GM12878 (cell line): ENCODE measurements around the gene RMND1. TPM values are rescaled to one million over a fixed set of nuclear protein-coding genes. Genes with fewer than 3 reads are reported as not detected.

Experiments used
- ATAC-seq: fragments of 200-7000 bp; cut with Tn5 transposase; 3 replicates; pipeline ENCODE4 v1.9.1; 2020; ENCODE audit warnings: mild to moderate bottlenecking, moderate library complexity
- BruUV-seq: library from RNA; stranded (reverse); fragments of 400-500 nt; replicated peaks from 2 replicates; lab custom pipeline; 2021; lab: Mats Ljungman, UMichigan
- CTCF ChIA-PET: fragments of 300-600 bp; sonication (Branson Sonifier 250); formaldehyde crosslinking; extraction: SDS; loops from one replicate; lab custom pipeline; 2021; ENCODE audit warnings: inconsistent platforms; lab: Yijun Ruan, JAX
- POLR2A ChIA-PET: fragments of 350-600 bp; formaldehyde crosslinking; extraction: SDS; loops from one replicate; lab custom pipeline; 2021; ENCODE audit warnings: inconsistent platforms; lab: Charles Lee
- RAD21 ChIA-PET: fragments of 300-600 bp; sonication (Branson Sonifier 250); formaldehyde crosslinking; loops from one replicate; lab custom pipeline; 2023; ENCODE audit warnings: antibody characterized with exemption; ENCODE audit not compliant: unreplicated experiment; lab: Charles Lee
- SMC1A ChIA-PET: fragments of 300-600 bp; sonication (Branson Sonifier 250); formaldehyde crosslinking; loops from one replicate; lab custom pipeline; 2023; ENCODE audit not compliant: unreplicated experiment, uncharacterized antibody; lab: Charles Lee
- DNase-seq: peaks from one replicate; pipeline ENCODE4 v3.0.0-alpha.2; 2011; ENCODE audit warnings: low read depth, low spot score
- FAIRE-seq: peaks from 3 replicates; lab custom pipeline; 2011; peaks lifted over from hg19 to GRCh38; lab: Jason Lieb, UNC
- H2AFZ ChIP-seq: 2 replicates; pipeline ENCODE4 v1.6.0; 2011; ENCODE audit warnings: low read depth, low read length, control low read depth; ENCODE audit not compliant: control insufficient read depth
- H3K27ac ChIP-seq: 2 replicates; pipeline ENCODE4 v1.5.1; 2011; ENCODE audit warnings: control low read depth; ENCODE audit not compliant: control insufficient read depth, insufficient read depth
- H3K27me3 ChIP-seq, 2 experiments: replicated peaks in 1 of 2; 2 replicates each; pipeline versions ENCODE4 v1.6.0 to v1.6.1; 2011; ENCODE audit warnings: low read length in 1 of 2; ENCODE audit not compliant: control insufficient read depth in 2 of 2, insufficient read depth in 2 of 2
- H3K36me3 ChIP-seq, 2 experiments: 2 replicates each; pipeline ENCODE4 v1.5.1; 2011; ENCODE audit warnings: low read length in 1 of 2; ENCODE audit not compliant: control insufficient read depth in 2 of 2, insufficient read depth in 2 of 2
- H3K4me1 ChIP-seq: 2 replicates; pipeline ENCODE4 v1.6.1; 2011; ENCODE audit warnings: mild to moderate bottlenecking, low read length, moderate library complexity, mixed read lengths; ENCODE audit not compliant: control insufficient read depth, insufficient read depth
- H3K4me2 ChIP-seq: 2 replicates; pipeline ENCODE4 v1.6.0; 2011; ENCODE audit warnings: control low read depth; ENCODE audit not compliant: control insufficient read depth, insufficient read depth
- H3K4me3 ChIP-seq: fragments of 200-600 bp; sonication (generic); 2 replicates; pipeline ENCODE4 v1.5.1; 2016
- H3K79me2 ChIP-seq: 2 replicates; pipeline ENCODE4 v1.6.0; 2011; ENCODE audit warnings: low read length; ENCODE audit not compliant: control insufficient read depth, insufficient read depth
- H3K9ac ChIP-seq: 2 replicates; pipeline ENCODE4 v1.8.0; 2011; ENCODE audit warnings: low read length, control low read depth, mixed read lengths; ENCODE audit not compliant: control insufficient read depth, insufficient read depth
- H3K9me3 ChIP-seq: replicated peaks from 3 replicates; pipeline ENCODE4 v1.5.1; 2011; ENCODE audit warnings: mild to moderate bottlenecking, low read length; ENCODE audit not compliant: control insufficient read depth, insufficient read depth
- H4K20me1 ChIP-seq: 2 replicates; pipeline ENCODE4 v1.6.0; 2011; ENCODE audit not compliant: control insufficient read depth, insufficient read depth
- ATF2 ChIP-seq: IDR thresholded peaks from 2 replicates; pipeline ENCODE4 v1.6.1; 2012; ENCODE audit warnings: low read length, inconsistent platforms
- E2F8 ChIP-seq: fragments of 450-650 bp; IDR thresholded peaks from 2 replicates; pipeline ENCODE4 v1.6.1; 2018; ENCODE audit warnings: mild to moderate bottlenecking, low read depth, moderate library complexity; ENCODE audit not compliant: partially characterized antibody
- NR2C1 ChIP-seq: fragments of 450-650 bp; IDR thresholded peaks from 2 replicates; pipeline ENCODE4 v1.6.1; 2017; ENCODE audit warnings: antibody characterized with exemption, mild to moderate bottlenecking, moderate library complexity
- RAD21 ChIP-seq: IDR thresholded peaks from 2 replicates; pipeline ENCODE4 v1.6.1; 2011; ENCODE audit warnings: mild to moderate bottlenecking, low read depth, low read length, moderate library complexity; ENCODE audit not compliant: insufficient read depth
- RAD51 ChIP-seq: fragments of 450-650 bp; IDR thresholded peaks from 2 replicates; pipeline ENCODE4 v1.6.1; 2016; ENCODE audit warnings: moderate library complexity, mild to moderate bottlenecking, inconsistent platforms
- SREBF1 ChIP-seq: IDR thresholded peaks from 2 replicates; pipeline ENCODE4 v1.6.1; 2012; ENCODE audit warnings: mild to moderate bottlenecking, low read length
- TCF3 ChIP-seq: IDR thresholded peaks from 2 replicates; pipeline ENCODE4 v1.6.1; 2012; ENCODE audit warnings: low read depth, mild to moderate bottlenecking, low read length, borderline replicate concordance; ENCODE audit not compliant: insufficient read depth
- ZNF592 ChIP-seq: fragments of 450-650 bp; IDR thresholded peaks from 2 replicates; pipeline ENCODE4 v1.6.1; 2017; ENCODE audit warnings: mild to moderate bottlenecking, moderate library complexity
- WGBS: methylation state at CpG from one replicate; pipeline ENCODE4 v1.1.6; 2016; ENCODE audit warnings: low lambda C conversion rate; ENCODE audit not compliant: insufficient replicate concordance, insufficient coverage; ENCODE audit errors: missing lambda C conversion rate; 5-methylcytosine and 5-hydroxymethylcytosine counted together
- in situ Hi-C: fragments of 300-500 bp; cut with MboI; formaldehyde crosslinking; loops from 9 replicates; pipeline ENCODE4 v1.14.3; 2018; ENCODE audit warnings: mixed read lengths
- intact Hi-C: fragments of 100-400 bp; cut with micrococcal nuclease; formaldehyde crosslinking; loops from one replicate; pipeline ENCODE4 v1.14.2; 2022; ENCODE audit not compliant: unreplicated experiment
- polyA plus RNA-seq, 11 experiments: library from polyadenylated mRNA; depleted of rRNA in 4 of 11; unstranded in 6 of 11; stranded (reverse) in 5 of 11; fragments of >200 nt; fragmentation: Nextera tagmentation in 4 of 11; fragmentation: Illumina TruSeq in 1 of 11; extraction: Ambion mirVana in 4 of 11; extraction: Trizol in 1 of 11; gene quantifications; 1 replicate in 1 of 11; 2 replicates in 10 of 11; pipeline versions ENCODE4 v1.2.1 to v1.2.3, GENCODE V29; 2011 to 2016; ENCODE audit warnings: inconsistent platforms in 2 of 11, missing spikeins in 2 of 11, low read depth in 1 of 11
- total RNA-seq, 4 experiments: library from RNA; depleted of rRNA in 3 of 4; stranded (reverse); fragments of >200 nt in 3 of 4; fragmentation: Illumina TruSeq in 1 of 4; extraction: Trizol in 1 of 4; gene quantifications; 2 replicates each; pipeline versions ENCODE4 v1.2.1 to v1.2.3, GENCODE V29; 2013 to 2021

The RMND1 gene
- total and polyA plus RNA-seq, 10 of the 15 experiments (the other 5 are each of a cell fraction or from before 2014, with no cell fraction given): 15.9 to 34.5 (median 21.4) TPM

GRCh38 chr6:151425561-151425960, 26.4 kb downstream of the RMND1 start:
- ATAC-seq (no peak), FAIRE-seq (no peak), DNase-seq (no peak)
- WGBS: 99% methylated on average over 4 of the region's 4 CpGs
- Histone ChIP-seq H4K20me1 (no peaks in the 10 kb centered on the region), H3K4me2 (no peak overlapping the region), H3K9me3 (no peaks in the 10 kb centered on the region), H3K27ac (no peak overlapping the region), H3K9ac (no peak overlapping the region), H3K4me1 (no peaks in the 10 kb centered on the region), H3K36me3 (peaks cover 4 to 9% of the 10 kb centered on the region in 2 experiments), H2AFZ (no peak overlapping the region), H3K4me3 (no peak overlapping the region), H3K27me3 (no peaks in the 10 kb centered on the region), H3K79me2 (no peaks in the 10 kb centered on the region)
- ChIA-PET SMC1A (no interaction called here), CTCF (interaction anchor here (0.8 kb wide), 1 partner anchor 33 kb away, joined by 3 read pairs; no protein-coding TSS in a partner anchor), POLR2A (interaction anchor here (1.0 kb wide), 1 partner anchor 26 kb away, joined by 3 read pairs; no protein-coding TSS in a partner anchor), RAD21 (no interaction called here)
- no TSS peak for BruUV-seq
- TF ChIP-seq RAD51: no peak
- TF ChIP-seq NR2C1: no peak
- TF ChIP-seq TCF3: no peak
- no peak for TF ChIP-seq ZNF592
- no peak for TF ChIP-seq E2F8
- no peak for TF ChIP-seq ATF2
- no peak for TF ChIP-seq RAD21
- TF ChIP-seq SREBF1: no peak
- in situ Hi-C loops (loop anchor here (25.0 kb wide), 1 partner anchor 1562 kb away; the partner anchor contains the start of gene FBXO5), intact Hi-C loops (no loop called here)
